ENCODE results near the gene CCDC80.

The CCDC80 gene

DNA sequence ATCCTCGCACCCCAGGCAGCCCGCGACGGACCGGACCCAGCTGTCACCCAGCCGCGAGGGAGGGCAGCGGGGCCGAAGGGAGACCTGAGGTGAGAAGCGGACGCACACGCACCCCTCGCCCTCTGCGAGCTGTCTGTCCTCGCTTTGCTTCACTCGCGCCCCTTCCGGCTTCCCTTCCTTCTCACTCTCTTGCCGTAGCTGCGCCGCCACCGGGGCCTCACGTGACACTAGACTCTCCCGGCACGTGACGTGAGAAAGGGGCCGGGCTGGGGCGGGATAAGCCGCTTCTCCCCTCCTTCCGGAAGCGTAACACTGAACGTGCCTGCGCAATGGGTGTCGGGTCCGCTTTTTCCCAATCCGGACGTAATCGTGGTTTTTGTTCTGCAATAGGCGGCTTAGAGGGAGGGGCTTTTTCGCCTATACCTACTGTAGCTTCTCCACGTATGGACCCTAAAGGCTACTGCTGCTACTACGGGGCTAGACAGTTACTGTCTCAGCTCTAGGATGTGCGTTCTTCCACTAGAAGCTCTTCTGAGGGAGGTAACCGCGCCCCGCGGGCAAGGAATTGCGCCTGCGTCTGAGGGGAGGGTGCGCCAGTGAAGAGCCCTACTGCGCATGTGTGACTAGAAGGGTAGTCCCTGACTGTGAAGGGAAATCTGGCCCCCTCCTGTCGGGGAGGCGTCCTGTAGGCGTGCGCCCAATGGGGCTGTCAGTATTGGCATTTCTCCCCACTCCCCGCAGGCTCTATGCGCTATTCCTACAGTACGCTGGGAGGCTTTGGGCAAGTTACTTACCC lies 79.0 kb downstream of the CCDC80 start, which contains the start of the genes ATG3 and SLC35A5 (continued):
- TF ChIP-seq ZNF366 (tag by site-specific recombination; conservative IDR thresholded peaks at IDR 0.05) (peak; percentile 86), REST (tag by site-specific recombination; IDR thresholded peaks at IDR 0.05) (peak; percentile 29; the same call in 1 of the 2 replicates), ZNF341 (tag by site-specific recombination; IDR thresholded peaks at IDR 0.05; ENCODE audit: low read depth) (peak; percentile 97), ZBTB1 (tag by site-specific recombination; IDR thresholded peaks at IDR 0.05) (0 out of 2 replicates have a peak, but pooled peaks have one; percentile 30)

- ChIA-PET POLR2A (interaction anchor here (0.7 to 1.2 kb wide), 2 partner anchors 16 to 583 kb away, joined by 3 read pairs; partner anchors contain the start of gene ABHD10), CTCF (interaction anchor here (0.7 kb wide), 1 partner anchor 21 kb away, joined by 3 read pairs; no protein-coding TSS in a partner anchor)
- peaks cover 0 to 14% of the 10 kb centered on the region in 2 experiments; a peak in 2 of 3 replicates for H3K36me3 ChIP-seq (ENCODE audit: control insufficient read depth in 2 of 2, insufficient read depth in 1 of 2, low read length in 2 of 2)
- H3K4me1 ChIP-seq (ENCODE audit: control insufficient read depth, insufficient read depth, low read length), result no peaks in the 10 kb centered on the region
- no peaks in the 10 kb centered on the region for H3K9me3 ChIP-seq (ENCODE audit: control insufficient read depth, insufficient read depth, low read depth, low read length)
- 0 out of 2 replicates have a peak, but pooled peaks have one; percentile 78 for TF ChIP-seq ZNF777 (tag by site-specific recombination; IDR thresholded peaks at IDR 0.05; ENCODE audit: borderline replicate concordance)
- peak; percentile 58; the same call in 1 of the 2 replicates for TF ChIP-seq ZBTB48 (tag by site-specific recombination; IDR thresholded peaks at IDR 0.05)
- TF ChIP-seq ZIC2 (tag by site-specific recombination; IDR thresholded peaks at IDR 0.05), result no peak
- 0 out of 2 replicates have a peak, but pooled peaks have one; percentile 9 for TF ChIP-seq ZBTB8A (tag by site-specific recombination; IDR thresholded peaks at IDR 0.05)
- TF ChIP-seq, protein P1, sequence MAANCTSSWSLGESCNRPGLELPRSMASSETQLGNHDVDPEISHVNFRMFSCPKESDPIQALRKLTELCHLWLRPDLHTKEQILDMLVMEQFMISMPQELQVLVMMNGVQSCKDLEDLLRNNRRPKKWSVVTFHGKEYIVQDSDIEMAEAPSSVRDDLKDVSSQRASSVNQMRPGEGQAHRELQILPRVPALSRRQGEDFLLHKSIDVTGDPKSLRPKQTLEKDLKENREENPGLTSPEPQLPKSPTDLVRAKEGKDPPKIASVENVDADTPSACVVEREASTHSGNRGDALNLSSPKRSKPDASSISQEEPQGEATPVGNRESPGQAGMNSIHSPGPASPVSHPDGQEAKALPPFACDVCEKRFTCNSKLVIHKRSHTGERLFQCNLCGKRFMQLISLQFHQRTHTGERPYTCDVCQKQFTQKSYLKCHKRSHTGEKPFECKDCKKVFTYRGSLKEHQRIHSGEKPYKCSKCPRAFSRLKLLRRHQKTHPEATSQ (tag by site-specific recombination; IDR thresholded peaks at IDR 0.05), result peak; percentile 92
- H3K27ac ChIP-seq (ENCODE audit: extremely low read depth, low read depth, low read length), result peak overlapping the region; percentile 57
- peak overlapping the region; percentile 95 for H3K4me3 ChIP-seq (ENCODE audit: low read depth, low read length)
Observed at GRCh38 chr3:112561484-112561733, 79.5 kb downstream of the CCDC80 start.

GRCh38 chr3:112560721-112561483 lies 80.0 kb downstream of the CCDC80 start:
- POLR2A ChIA-PET, result interaction anchor here (1.2 kb wide), 1 partner anchor 582 kb away, joined by 3 read pairs; the partner anchor contains the start of gene ABHD10
- peaks cover 0 to 14% of the 10 kb centered on the region in 2 experiments; a peak in 2 of 3 replicates for H3K36me3 ChIP-seq (ENCODE audit: control insufficient read depth in 2 of 2, insufficient read depth in 1 of 2, low read length in 2 of 2)
- TF ChIP-seq SP2 (tag by site-specific recombination; IDR thresholded peaks at IDR 0.05) (no peak), ZNF791 (tag by site-specific recombination; IDR thresholded peaks at IDR 0.05) (no peak), ZNF202 (tag by site-specific recombination; IDR thresholded peaks at IDR 0.05; ENCODE audit: borderline replicate concordance) (no peak), ZNF274 (IDR thresholded peaks at IDR 0.05; ENCODE audit: low read length) (no peak), ZNF274 (tag by site-specific recombination; IDR thresholded peaks at IDR 0.05; ENCODE audit: borderline replicate concordance) (no peak), ZNF449 (tag by site-specific recombination; IDR thresholded peaks at IDR 0.05) (peak; percentile 85), ZNF747 (tag by site-specific recombination; IDR thresholded peaks at IDR 0.05) (no peak), ZNF558 (tag by site-specific recombination; IDR thresholded peaks at IDR 0.05) (no peak), SCRT1 (tag by site-specific recombination; IDR thresholded peaks at IDR 0.05; ENCODE audit: borderline replicate concordance) (no peak), ZNF560 (tag by site-specific recombination; IDR thresholded peaks at IDR 0.05; ENCODE audit: borderline replicate concordance) (no peak), ZFHX2 (tag by site-specific recombination; conservative IDR thresholded peaks at IDR 0.05) (no peak), ZIC2 (tag by site-specific recombination; IDR thresholded peaks at IDR 0.05) (no peak), ZNF785 (tag by site-specific recombination; IDR thresholded peaks at IDR 0.05) (no peak), ZNF692 (tag by site-specific recombination; IDR thresholded peaks at IDR 0.05) (no peak)

More at GRCh38 chr3:112560721-112561483, 80.0 kb downstream of the CCDC80 start:
- peak overlapping the region; percentile 95 for H3K4me3 ChIP-seq (ENCODE audit: low read depth, low read length)
- no peaks in the 10 kb centered on the region for H3K9me3 ChIP-seq (ENCODE audit: control insufficient read depth, insufficient read depth, low read depth, low read length)
- peak overlapping the region; percentile 57 for H3K27ac ChIP-seq (ENCODE audit: extremely low read depth, low read depth, low read length)
- CTCF ChIA-PET, result interaction anchor here (0.5 to 0.7 kb wide), 2 partner anchors 10 to 272 kb away, joined by 3 read pairs; no protein-coding TSS in a partner anchor
- no peaks in the 10 kb centered on the region for H3K4me1 ChIP-seq (ENCODE audit: control insufficient read depth, insufficient read depth, low read length)
